ENCODE results near the gene RASSF3. TPM values are rescaled to one million over a fixed set of nuclear protein-coding genes. Genes with fewer than 3 reads are reported as not detected.
"Not testable (repeated sequence)": the region's sequence is repeated elsewhere in the genome, so short reads cannot be mapped to it uniquely, and the experiment has no call there.

The RASSF3 gene
- total RNA-seq, 1 donor from 2014 or later = 96.5 TPM

DNA sequence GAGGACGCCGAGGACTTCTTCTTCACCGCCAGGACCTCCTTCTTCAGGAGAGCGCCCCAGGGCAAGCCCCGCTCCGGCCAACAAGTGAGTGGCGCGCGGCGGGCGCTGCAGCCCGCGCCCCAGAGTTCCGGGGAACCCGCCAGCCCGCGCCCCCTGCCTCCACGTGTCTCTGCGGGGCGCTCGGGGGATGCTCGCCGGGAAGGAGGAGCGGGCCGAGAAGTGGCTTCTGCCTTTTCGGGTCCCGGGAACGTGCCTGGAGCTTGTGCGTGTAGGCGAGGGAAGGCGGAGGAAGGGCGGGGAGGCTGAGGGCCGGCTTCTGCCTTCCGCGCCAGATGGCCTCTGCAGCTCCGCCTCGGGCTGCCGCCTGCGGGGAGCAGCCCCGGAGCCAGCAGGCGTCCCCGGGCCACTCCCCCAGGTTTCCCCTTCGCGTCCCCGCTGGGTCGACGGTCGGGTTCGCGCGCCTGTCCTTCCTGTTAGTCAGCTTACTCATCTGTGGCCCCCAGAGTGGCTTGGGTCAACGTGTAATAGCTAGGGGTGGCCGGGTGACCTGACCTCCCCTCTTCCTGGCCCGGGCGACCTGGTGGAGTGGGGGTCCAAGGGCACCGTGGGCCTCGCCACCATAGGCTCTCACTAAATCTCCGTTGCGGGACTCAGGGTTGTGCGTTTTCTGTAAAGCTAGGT lies 505 bp downstream of the RASSF3 start:
- DNase-seq (peak; percentile 88), ATAC-seq (peak; percentile 86)
- intact Hi-C loops (cut with DNase I) = no loop called here
- TF ChIP-seq, protein P1, sequence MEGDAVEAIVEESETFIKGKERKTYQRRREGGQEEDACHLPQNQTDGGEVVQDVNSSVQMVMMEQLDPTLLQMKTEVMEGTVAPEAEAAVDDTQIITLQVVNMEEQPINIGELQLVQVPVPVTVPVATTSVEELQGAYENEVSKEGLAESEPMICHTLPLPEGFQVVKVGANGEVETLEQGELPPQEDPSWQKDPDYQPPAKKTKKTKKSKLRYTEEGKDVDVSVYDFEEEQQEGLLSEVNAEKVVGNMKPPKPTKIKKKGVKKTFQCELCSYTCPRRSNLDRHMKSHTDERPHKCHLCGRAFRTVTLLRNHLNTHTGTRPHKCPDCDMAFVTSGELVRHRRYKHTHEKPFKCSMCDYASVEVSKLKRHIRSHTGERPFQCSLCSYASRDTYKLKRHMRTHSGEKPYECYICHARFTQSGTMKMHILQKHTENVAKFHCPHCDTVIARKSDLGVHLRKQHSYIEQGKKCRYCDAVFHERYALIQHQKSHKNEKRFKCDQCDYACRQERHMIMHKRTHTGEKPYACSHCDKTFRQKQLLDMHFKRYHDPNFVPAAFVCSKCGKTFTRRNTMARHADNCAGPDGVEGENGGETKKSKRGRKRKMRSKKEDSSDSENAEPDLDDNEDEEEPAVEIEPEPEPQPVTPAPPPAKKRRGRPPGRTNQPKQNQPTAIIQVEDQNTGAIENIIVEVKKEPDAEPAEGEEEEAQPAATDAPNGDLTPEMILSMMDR (IDR thresholded peaks at IDR 0.05) = no peak
- Histone ChIP-seq H3K9me3 (no peaks in the 10 kb centered on the region), H3K36me3 (no peaks in the 10 kb centered on the region), H3K27me3 (no peaks in the 10 kb centered on the region), H3K4me1 (peaks cover 34% of the 10 kb centered on the region), H3K4me3 (peak overlapping the region; percentile 96), H3K27ac (peak overlapping the region; percentile 89)

DNA sequence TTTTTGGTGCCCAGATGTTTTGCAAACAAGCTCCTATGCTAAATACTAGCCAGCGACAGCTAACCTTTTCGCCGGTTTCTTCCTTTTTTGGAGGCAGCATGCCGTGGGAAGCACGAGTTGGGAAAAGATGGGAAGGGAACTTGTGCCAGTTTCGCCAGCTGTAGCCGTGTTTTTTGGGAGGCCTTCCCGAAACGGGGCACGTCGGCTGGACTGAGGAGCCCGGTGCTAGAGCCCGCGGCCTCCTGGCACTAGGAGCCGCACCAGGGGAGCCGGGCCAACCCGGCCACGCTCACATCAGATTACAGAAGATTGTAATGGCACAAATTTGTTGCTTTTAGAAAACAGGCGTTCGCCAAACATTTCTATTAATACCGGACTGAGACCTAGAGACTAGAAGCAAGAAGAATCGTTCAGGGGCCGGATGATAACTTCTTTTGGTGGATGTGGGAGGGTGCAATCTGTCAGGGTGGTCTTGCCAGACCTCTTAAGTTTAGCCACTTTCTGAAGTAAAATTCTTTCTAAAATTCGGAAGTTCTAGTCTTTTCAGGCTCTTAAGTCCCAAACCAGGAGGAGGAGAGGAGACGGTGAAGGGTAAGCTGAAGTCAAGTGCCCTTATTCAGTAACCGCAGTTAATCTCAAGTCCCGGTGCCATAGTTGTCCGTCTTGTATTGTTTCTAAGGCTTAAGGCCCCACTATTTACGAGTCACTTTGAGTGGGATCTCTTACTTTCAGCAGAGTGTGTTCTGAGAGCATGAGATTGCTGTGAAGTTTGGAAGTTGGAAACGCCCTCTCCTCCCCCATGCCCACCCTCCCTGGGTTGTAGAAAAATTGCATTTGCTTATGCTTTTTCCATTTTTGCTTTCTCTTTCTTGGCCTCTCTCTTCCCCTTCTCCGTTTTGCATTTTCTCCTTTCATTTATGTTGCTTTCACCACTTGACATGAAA lies 1.3 kb downstream of the RASSF3 start:
- H3K4me3 ChIP-seq = peak overlapping the region; percentile 96
- H3K36me3 ChIP-seq = no peaks in the 10 kb centered on the region
- no peaks in the 10 kb centered on the region for H3K27me3 ChIP-seq
- peak; percentile 30 for ATAC-seq
- TF ChIP-seq, protein P1 (IDR thresholded peaks at IDR 0.05) = no peak
- no peaks in the 10 kb centered on the region for H3K9me3 ChIP-seq
- intact Hi-C loops (cut with DNase I) = no loop called here
- peak overlapping the region; percentile 89 for H3K27ac ChIP-seq
- H3K4me1 ChIP-seq = peaks cover 42% of the 10 kb centered on the region
- DNase-seq = peak; percentile 77

DNA sequence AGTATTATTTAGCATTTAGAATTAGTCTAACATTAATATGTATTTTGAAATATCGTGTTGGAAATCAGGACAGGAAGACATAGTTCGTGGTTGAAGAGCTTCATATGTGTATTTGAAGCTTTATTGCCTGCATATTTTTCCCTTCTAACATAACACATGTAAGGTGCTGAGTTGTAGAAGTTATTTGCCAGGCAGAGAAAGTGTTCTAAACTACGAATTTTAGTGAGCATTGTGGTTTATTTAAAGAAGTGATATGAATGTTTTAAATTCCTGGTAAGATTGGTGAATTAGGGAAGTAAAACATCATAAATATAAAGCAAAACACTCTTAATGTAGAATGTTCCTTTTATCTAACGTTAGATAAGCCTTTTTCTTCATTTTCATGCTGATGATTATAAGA lies 2.5 kb downstream of the RASSF3 start:
- Histone ChIP-seq H3K36me3 (no peaks in the 10 kb centered on the region), H3K4me3 (peak overlapping the region; percentile 96), H3K9me3 (no peaks in the 10 kb centered on the region), H3K4me1 (peaks cover 53% of the 10 kb centered on the region), H3K27me3 (no peaks in the 10 kb centered on the region), H3K27ac (no peak overlapping the region)
- DNase-seq = no peak
- ATAC-seq = no peak
- intact Hi-C loops (cut with DNase I) = no loop called here
- TF ChIP-seq, protein P1 (IDR thresholded peaks at IDR 0.05) = no peak

DNA sequence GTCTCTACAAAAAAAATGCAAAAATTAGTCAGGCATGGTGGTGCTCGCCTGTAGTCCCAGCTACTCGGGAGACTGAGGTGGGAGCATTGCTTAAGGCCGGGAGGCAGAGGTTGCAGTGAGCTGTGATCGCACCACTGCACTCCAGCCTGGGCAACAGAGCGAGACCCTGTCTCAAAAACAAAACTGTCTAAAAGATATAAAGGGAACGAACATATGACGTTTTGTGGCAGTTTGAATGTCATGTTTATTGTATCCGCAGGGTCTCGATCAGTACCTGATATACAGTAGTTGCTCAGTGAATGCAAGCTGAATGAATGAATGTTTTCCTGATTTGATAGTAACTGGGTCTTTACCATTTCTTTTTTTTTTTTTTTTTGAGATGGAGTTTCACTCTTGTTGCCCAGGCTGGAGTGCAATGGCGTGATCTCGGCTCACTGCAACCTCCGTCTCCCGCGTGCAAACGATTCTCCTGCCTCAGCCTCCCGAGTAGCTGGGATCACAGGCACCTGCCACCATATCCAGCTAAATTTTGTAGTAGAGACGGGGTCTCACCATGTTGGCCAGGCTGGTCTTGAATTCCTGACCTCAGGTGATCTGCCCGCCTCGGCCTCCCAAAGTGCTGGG lies 3.6 kb downstream of the RASSF3 start:
- ATAC-seq; intact Hi-C loops (cut with DNase I); DNase-seq; H3K27ac ChIP-seq; H3K27me3 ChIP-seq; H3K36me3 ChIP-seq; H3K9me3 ChIP-seq; H3K4me3 ChIP-seq: not testable (repeated sequence)
- peaks cover 59% of the 10 kb centered on the region for H3K4me1 ChIP-seq

DNA sequence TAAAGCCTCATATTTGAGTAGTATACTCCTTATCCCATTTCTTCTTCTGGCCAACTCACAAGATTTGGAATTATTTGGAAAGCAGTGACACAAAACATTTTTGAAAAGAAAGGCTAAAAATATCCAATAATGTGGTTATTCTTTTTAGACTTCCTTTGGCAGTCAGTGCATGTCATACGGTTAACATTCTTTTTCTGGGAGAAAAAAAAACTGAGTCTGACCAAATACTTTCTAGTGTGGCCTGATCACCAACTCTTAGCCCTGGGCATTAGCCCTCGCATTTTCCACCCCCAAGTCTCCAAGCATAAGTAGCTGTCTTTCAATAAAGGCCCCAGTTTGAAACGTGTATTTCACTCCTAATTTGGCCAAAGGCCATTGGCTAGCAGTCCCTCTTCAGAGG lies 5.9 kb downstream of the RASSF3 start:
- Histone ChIP-seq H3K9me3 (no peaks in the 10 kb centered on the region), H3K4me1 (peaks cover 80% of the 10 kb centered on the region), H3K27me3 (no peaks in the 10 kb centered on the region), H3K36me3 (no peaks in the 10 kb centered on the region), H3K27ac (peak overlapping the region; percentile 27), H3K4me3 (no peak overlapping the region)
- intact Hi-C loops (cut with DNase I) = no loop called here
- DNase-seq (no peak), ATAC-seq (no peak)
- TF ChIP-seq, protein P1 (IDR thresholded peaks at IDR 0.05) = no peak

All from upper lobe of right lung (tissue), 1 donor.